Panc1 (cell line): Measurements from ENCODE around the gene CPSF3. TPM values are rescaled to one million over a fixed set of nuclear protein-coding genes. Genes with fewer than 3 reads are reported as not detected.
"Not testable (repeated sequence)": the region's sequence is repeated elsewhere in the genome, so short reads cannot be mapped to it uniquely, and the experiment has no call there.

Experiments used
- ATAC-seq: fragments of 200-7000 bp; cut with Tn5 transposase; 2 replicates; pipeline ENCODE4 v1.9.1; 2020; ENCODE audit warnings: mild to moderate bottlenecking, moderate library complexity
- BruUV-seq: library from RNA; stranded (reverse); fragments of 400-500 nt; replicated peaks from 2 replicates; lab custom pipeline; 2021; lab: Mats Ljungman, UMichigan
- CTCF ChIA-PET: fragments of 300-600 bp; sonication (Branson Sonifier 250); formaldehyde crosslinking; loops from one replicate; lab custom pipeline; 2022; ENCODE audit warnings: antibody characterized with exemption; lab: Charles Lee
- POLR2A ChIA-PET: fragments of 300-600 bp; sonication (Branson Sonifier 250); formaldehyde crosslinking; loops from one replicate; lab custom pipeline; 2022; ENCODE audit warnings: antibody characterized with exemption; lab: Charles Lee
- DNase-seq: peaks from one replicate; pipeline ENCODE4 v3.0.0-alpha.2; 2010; ENCODE audit warnings: low read depth, low spot score
- H3K27ac ChIP-seq: 2 replicates; pipeline ENCODE4 v1.5.1; 2011; ENCODE audit warnings: mild to moderate bottlenecking, low read length, inconsistent platforms
- H3K27me3 ChIP-seq: fragments of 200-500 bp; sonication (Bioruptor generic); 2 replicates; pipeline ENCODE4 v1.6.0; 2014; ENCODE audit warnings: low read length, inconsistent platforms; ENCODE audit not compliant: control insufficient read depth, insufficient read depth
- H3K36me3 ChIP-seq: fragments of 200-500 bp; sonication (Bioruptor generic); 2 replicates; pipeline ENCODE4 v1.5.1; 2014; ENCODE audit warnings: inconsistent platforms, mild to moderate bottlenecking, low read length, moderate library complexity; ENCODE audit not compliant: control insufficient read depth, insufficient read depth
- H3K4me1 ChIP-seq: 2 replicates; pipeline ENCODE4 v1.5.1; 2011; ENCODE audit warnings: inconsistent platforms, mild to moderate bottlenecking, low read length, moderate library complexity; ENCODE audit not compliant: control insufficient read depth, insufficient read depth
- H3K4me3 ChIP-seq, 2 experiments: 2 replicates each; pipeline ENCODE4 v1.5.1; 2011 to 2012; ENCODE audit warnings: low read depth in 2 of 2, low read length in 2 of 2, mild to moderate bottlenecking in 2 of 2, inconsistent platforms in 1 of 2, moderate library complexity in 1 of 2
- H3K9me3 ChIP-seq: fragments of 200-500 bp; sonication (Bioruptor generic); 2 replicates; pipeline ENCODE4 v1.5.1; 2014; ENCODE audit warnings: low read depth, mild to moderate bottlenecking, inconsistent platforms, low read length, moderate library complexity; ENCODE audit not compliant: control insufficient read depth, insufficient read depth
- POLR2AphosphoS5 ChIP-seq: IDR thresholded peaks from 2 replicates; pipeline ENCODE4 v1.6.1; 2012; ENCODE audit warnings: mild to moderate bottlenecking, low read depth, low read length, moderate library complexity
- REST ChIP-seq, 2 experiments: IDR thresholded peaks; 2 replicates each; pipeline ENCODE4 v1.6.1; 2011 to 2012; ENCODE audit warnings: low read depth in 2 of 2, control low read depth in 1 of 2, low read length in 1 of 2, mild to moderate bottlenecking in 1 of 2, moderate library complexity in 1 of 2; ENCODE audit not compliant: insufficient read depth in 1 of 2
- SIN3A ChIP-seq: IDR thresholded peaks from 2 replicates; pipeline ENCODE4 v1.6.1; 2012; ENCODE audit warnings: low read depth, mild to moderate bottlenecking, low read length, moderate library complexity, borderline replicate concordance; ENCODE audit not compliant: insufficient read depth
- TCF7L2 ChIP-seq: IDR thresholded peaks from 2 replicates; pipeline ENCODE4 v1.6.1; 2011; ENCODE audit warnings: mild to moderate bottlenecking, low read depth, low read length, inconsistent platforms
- in situ Hi-C: cut with HindIII; loops from 2 replicates; pipeline ENCODE4 v1.10.0; 2016; ENCODE audit warnings: low sequenced_read_pairs, low pct_unique_long_range_greater_than_20kb
- intact Hi-C: fragments of 100-400 bp; cut with micrococcal nuclease; formaldehyde crosslinking; loops from one replicate; pipeline ENCODE4 v1.10.0; 2022; ENCODE audit not compliant: unreplicated experiment
- total RNA-seq: library from RNA; stranded (reverse); gene quantifications from one replicate; pipeline ENCODE4 v1.2.1, GENCODE V29; 2021; ENCODE audit not compliant: unreplicated experiment
- TF ChIP-seq, protein P1 (sequence below): fragments of 450-650 bp; IDR thresholded peaks from 2 replicates; pipeline ENCODE4 v1.5.1; 2017; ENCODE audit warnings: mild to moderate bottlenecking

The CPSF3 gene
- total RNA-seq, 1 experiment from 2014 or later: 54.1 TPM

DNA sequence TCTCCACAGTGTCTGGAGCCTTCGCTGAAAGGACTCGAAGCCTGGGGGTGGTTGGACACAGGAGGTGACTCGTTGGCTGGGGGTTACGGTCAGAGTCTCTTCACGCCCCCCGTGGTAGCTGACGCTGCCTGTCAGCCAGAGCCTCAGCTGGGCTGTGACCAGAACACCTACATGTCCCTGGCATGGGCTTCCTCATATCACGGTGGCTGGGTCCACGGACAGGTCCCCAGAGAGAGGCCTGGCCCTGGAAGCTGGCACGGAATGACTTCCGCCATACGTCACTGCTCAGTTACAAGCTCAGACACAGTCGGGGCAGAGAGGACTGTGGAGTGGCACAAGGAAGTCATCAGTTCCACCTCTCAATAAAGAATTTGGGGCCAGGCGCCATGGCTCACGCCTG is 28.6 kb upstream of the CPSF3 start:
- ChIA-PET CTCF (interaction anchor here (0.7 kb wide), 1 partner anchor 430 kb away, joined by 4 read pairs; no protein-coding TSS in a partner anchor), POLR2A (no interaction called here)
- TF ChIP-seq, protein P1, sequence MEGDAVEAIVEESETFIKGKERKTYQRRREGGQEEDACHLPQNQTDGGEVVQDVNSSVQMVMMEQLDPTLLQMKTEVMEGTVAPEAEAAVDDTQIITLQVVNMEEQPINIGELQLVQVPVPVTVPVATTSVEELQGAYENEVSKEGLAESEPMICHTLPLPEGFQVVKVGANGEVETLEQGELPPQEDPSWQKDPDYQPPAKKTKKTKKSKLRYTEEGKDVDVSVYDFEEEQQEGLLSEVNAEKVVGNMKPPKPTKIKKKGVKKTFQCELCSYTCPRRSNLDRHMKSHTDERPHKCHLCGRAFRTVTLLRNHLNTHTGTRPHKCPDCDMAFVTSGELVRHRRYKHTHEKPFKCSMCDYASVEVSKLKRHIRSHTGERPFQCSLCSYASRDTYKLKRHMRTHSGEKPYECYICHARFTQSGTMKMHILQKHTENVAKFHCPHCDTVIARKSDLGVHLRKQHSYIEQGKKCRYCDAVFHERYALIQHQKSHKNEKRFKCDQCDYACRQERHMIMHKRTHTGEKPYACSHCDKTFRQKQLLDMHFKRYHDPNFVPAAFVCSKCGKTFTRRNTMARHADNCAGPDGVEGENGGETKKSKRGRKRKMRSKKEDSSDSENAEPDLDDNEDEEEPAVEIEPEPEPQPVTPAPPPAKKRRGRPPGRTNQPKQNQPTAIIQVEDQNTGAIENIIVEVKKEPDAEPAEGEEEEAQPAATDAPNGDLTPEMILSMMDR: no peak
- no peak for TF ChIP-seq SIN3A
- TF ChIP-seq TCF7L2: no peak
- TF ChIP-seq REST (IDR thresholded peaks at IDR 0.05; ENCODE audit: insufficient read depth in 1 of 2, low read depth in 2 of 2, low read length in 1 of 2): no peak
- no peak for TF ChIP-seq POLR2AphosphoS5
- peaks cover 14% of the 10 kb centered on the region for H3K36me3 ChIP-seq
- no peaks in the 10 kb centered on the region for H3K27me3 ChIP-seq
- in situ Hi-C loops (no loop called here), intact Hi-C loops (no loop called here)
- no peak overlapping the region for H3K4me3 ChIP-seq
- BruUV-seq: no TSS peak
- H3K9me3 ChIP-seq: no peaks in the 10 kb centered on the region
- no peak overlapping the region for H3K27ac ChIP-seq
- no peak for ATAC-seq
- no peak for DNase-seq
- peaks cover 11% of the 10 kb centered on the region for H3K4me1 ChIP-seq

DNA sequence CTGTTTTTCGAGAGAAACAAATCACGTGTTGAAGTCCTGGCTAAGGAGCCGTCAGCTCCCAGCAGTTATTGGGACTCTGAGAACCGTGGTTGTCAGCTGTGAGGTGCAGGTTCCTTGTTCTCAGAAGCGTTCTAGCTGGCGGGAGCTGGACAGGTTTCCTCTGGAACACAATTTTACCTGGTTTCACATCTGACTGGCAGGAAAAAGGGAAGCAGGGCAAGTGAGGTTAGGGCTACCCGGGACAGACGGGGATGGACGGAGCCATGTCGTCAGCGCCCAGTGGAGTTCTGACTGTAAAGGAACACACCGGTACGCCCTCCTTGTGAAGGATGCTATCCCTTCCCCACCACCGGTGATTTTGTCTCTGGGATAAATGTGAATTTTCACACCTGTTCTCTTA is 26.3 kb upstream of the CPSF3 start:
- ChIA-PET POLR2A (no interaction called here), CTCF (no interaction called here)
- intact Hi-C loops: no loop called here
- Histone ChIP-seq H3K4me3 (no peak overlapping the region), H3K27ac (no peak overlapping the region), H3K4me1 (peaks cover 18% of the 10 kb centered on the region), H3K9me3 (no peaks in the 10 kb centered on the region), H3K27me3 (no peaks in the 10 kb centered on the region), H3K36me3 (peaks cover 9% of the 10 kb centered on the region)
- no TSS peak for BruUV-seq
- DNase-seq (no peak), ATAC-seq (no peak)
- in situ Hi-C loops: no loop called here
- TF ChIP-seq TCF7L2 (no peak), REST (IDR thresholded peaks at IDR 0.05; ENCODE audit: insufficient read depth in 1 of 2, low read depth in 2 of 2, low read length in 1 of 2) (no peak)

- ATAC-seq, CTCF ChIA-PET, H3K27me3 ChIP-seq, H3K27ac ChIP-seq, DNase-seq, in situ Hi-C loops, H3K9me3 ChIP-seq, POLR2A ChIA-PET, intact Hi-C loops, BruUV-seq, H3K4me3 ChIP-seq: not testable (repeated sequence)
- Histone ChIP-seq H3K36me3 (peaks cover 12% of the 10 kb centered on the region), H3K4me1 (peaks cover 20% of the 10 kb centered on the region)
Measured at GRCh38 chr2:9398251-9398650, 25.2 kb upstream of the CPSF3 start.
